ENCODE data around the gene SSTR5.

Gene SSTR5

GRCh38 chr16:1054660-1055556 is 17.6 kb upstream of the SSTR5 start:
- Mint-ChIP-seq H3K4me1 (peaks cover 11% of the 10 kb centered on the region), H3K27me3 (ENCODE audit: low read depth) (peaks cover 11% of the 10 kb centered on the region), H3K4me3 (no peak overlapping the region), H3K9me3 (peaks cover 5% of the 10 kb centered on the region), H3K36me3 (ENCODE audit: low read depth) (peaks cover 5% of the 10 kb centered on the region), H3K27ac (no peak overlapping the region)
- TF ChIP-seq, protein P1, sequence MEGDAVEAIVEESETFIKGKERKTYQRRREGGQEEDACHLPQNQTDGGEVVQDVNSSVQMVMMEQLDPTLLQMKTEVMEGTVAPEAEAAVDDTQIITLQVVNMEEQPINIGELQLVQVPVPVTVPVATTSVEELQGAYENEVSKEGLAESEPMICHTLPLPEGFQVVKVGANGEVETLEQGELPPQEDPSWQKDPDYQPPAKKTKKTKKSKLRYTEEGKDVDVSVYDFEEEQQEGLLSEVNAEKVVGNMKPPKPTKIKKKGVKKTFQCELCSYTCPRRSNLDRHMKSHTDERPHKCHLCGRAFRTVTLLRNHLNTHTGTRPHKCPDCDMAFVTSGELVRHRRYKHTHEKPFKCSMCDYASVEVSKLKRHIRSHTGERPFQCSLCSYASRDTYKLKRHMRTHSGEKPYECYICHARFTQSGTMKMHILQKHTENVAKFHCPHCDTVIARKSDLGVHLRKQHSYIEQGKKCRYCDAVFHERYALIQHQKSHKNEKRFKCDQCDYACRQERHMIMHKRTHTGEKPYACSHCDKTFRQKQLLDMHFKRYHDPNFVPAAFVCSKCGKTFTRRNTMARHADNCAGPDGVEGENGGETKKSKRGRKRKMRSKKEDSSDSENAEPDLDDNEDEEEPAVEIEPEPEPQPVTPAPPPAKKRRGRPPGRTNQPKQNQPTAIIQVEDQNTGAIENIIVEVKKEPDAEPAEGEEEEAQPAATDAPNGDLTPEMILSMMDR (IDR thresholded peaks at IDR 0.05; ENCODE audit: unreplicated experiment in 3 of 3), result peak; percentile 86 to 88 (median 87)

GRCh38 chr16:1055557-1055924 is 17.0 kb upstream of the SSTR5 start:
- Mint-ChIP-seq H3K27ac (no peak overlapping the region), H3K4me3 (no peak overlapping the region), H3K27me3 (ENCODE audit: low read depth) (peaks cover 11% of the 10 kb centered on the region), H3K4me1 (peaks cover 4% of the 10 kb centered on the region), H3K36me3 (ENCODE audit: low read depth) (peaks cover 5% of the 10 kb centered on the region), H3K9me3 (peaks cover 5% of the 10 kb centered on the region)
- TF ChIP-seq, protein P1 (IDR thresholded peaks at IDR 0.05; ENCODE audit: unreplicated experiment in 3 of 3), result no peak

DNA sequence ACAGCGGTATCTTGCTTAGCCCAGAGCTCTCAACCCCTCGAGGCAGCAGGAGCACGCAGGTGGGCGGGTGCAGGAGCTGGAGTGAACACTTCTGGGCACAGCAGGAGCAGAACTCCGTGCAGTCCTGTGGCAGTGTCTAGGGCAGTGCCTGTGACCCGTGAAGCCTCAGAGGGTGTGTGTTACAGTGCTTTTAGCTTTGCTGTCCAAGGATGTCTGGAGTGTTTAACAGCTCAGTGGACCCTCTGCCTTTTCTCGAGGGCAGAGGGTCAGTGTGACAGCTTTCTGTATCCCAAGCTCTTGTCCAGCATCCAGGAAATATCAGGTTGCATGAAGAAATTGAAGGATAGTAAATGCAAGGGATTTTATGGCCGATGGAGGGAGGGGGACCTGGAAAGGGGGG is 16.4 kb upstream of the SSTR5 start:
- H3K4me3 Mint-ChIP-seq, result no peak overlapping the region
- TF ChIP-seq, protein P1 (IDR thresholded peaks at IDR 0.05; ENCODE audit: unreplicated experiment in 3 of 3), result no peak
- H3K27ac Mint-ChIP-seq, result no peak overlapping the region
- no peaks in the 10 kb centered on the region for H3K4me1 Mint-ChIP-seq
- H3K27me3 Mint-ChIP-seq (ENCODE audit: low read depth), result peaks cover 11% of the 10 kb centered on the region
- H3K9me3 Mint-ChIP-seq, result peaks cover 5% of the 10 kb centered on the region
- H3K36me3 Mint-ChIP-seq (ENCODE audit: low read depth), result peaks cover 5% of the 10 kb centered on the region

- TF ChIP-seq, protein P1 (IDR thresholded peaks at IDR 0.05; ENCODE audit: unreplicated experiment in 3 of 3), result peak; percentile 79 to 84 (median 84)
- no peaks in the 10 kb centered on the region for H3K4me1 Mint-ChIP-seq
- H3K36me3 Mint-ChIP-seq (ENCODE audit: low read depth), result peaks cover 5% of the 10 kb centered on the region
- peaks cover 11% of the 10 kb centered on the region for H3K27me3 Mint-ChIP-seq (ENCODE audit: low read depth)
- H3K27ac Mint-ChIP-seq, result no peak overlapping the region
- H3K9me3 Mint-ChIP-seq, result peaks cover 5% of the 10 kb centered on the region
- no peak overlapping the region for H3K4me3 Mint-ChIP-seq
These were observed 15.2 kb upstream of the SSTR5 start for GRCh38 chr16:1057252-1057932.

GRCh38 chr16:1058216-1058615 is 14.3 kb upstream of the SSTR5 start:
- TF ChIP-seq, protein P1 (IDR thresholded peaks at IDR 0.05; ENCODE audit: unreplicated experiment in 3 of 3), result no peak
- H3K4me1 Mint-ChIP-seq, result no peaks in the 10 kb centered on the region
- no peak overlapping the region for H3K4me3 Mint-ChIP-seq
- peaks cover 5% of the 10 kb centered on the region for H3K9me3 Mint-ChIP-seq
- H3K36me3 Mint-ChIP-seq (ENCODE audit: low read depth), result peaks cover 5% of the 10 kb centered on the region
- H3K27ac Mint-ChIP-seq, result no peak overlapping the region
- H3K27me3 Mint-ChIP-seq (ENCODE audit: low read depth), result peaks cover 11% of the 10 kb centered on the region

All from nephron (organoid).